Astrocyte of the cerebellum (primary cell): ENCODE results near the gene DACT1.

Source experiments
- DNase-seq: peaks from one replicate; pipeline ENCODE4 v3.0.0-alpha.2; 2011; ENCODE audit warnings: low read depth
- H3K4me3 ChIP-seq: 2 replicates; pipeline ENCODE4 v1.5.1; 2011; ENCODE audit warnings: mild to moderate bottlenecking, low read depth, low read length, moderate library complexity
- in situ Hi-C: cut with HindIII; loops from 2 replicates; pipeline ENCODE4 v1.10.0; 2017; ENCODE audit warnings: low sequenced_read_pairs
- TF ChIP-seq, protein P1 (sequence below): IDR thresholded peaks from 2 replicates; pipeline ENCODE4 v1.5.1; 2012; ENCODE audit warnings: low read length, low read depth, moderate library complexity, mild to moderate bottlenecking; ENCODE audit errors: missing control alignments

Gene DACT1

GRCh38 chr14:58663494-58664111 is 25.8 kb downstream of the DACT1 start:
- TF ChIP-seq, protein P1, sequence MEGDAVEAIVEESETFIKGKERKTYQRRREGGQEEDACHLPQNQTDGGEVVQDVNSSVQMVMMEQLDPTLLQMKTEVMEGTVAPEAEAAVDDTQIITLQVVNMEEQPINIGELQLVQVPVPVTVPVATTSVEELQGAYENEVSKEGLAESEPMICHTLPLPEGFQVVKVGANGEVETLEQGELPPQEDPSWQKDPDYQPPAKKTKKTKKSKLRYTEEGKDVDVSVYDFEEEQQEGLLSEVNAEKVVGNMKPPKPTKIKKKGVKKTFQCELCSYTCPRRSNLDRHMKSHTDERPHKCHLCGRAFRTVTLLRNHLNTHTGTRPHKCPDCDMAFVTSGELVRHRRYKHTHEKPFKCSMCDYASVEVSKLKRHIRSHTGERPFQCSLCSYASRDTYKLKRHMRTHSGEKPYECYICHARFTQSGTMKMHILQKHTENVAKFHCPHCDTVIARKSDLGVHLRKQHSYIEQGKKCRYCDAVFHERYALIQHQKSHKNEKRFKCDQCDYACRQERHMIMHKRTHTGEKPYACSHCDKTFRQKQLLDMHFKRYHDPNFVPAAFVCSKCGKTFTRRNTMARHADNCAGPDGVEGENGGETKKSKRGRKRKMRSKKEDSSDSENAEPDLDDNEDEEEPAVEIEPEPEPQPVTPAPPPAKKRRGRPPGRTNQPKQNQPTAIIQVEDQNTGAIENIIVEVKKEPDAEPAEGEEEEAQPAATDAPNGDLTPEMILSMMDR, result no peak
- no peak overlapping the region for H3K4me3 ChIP-seq
- DNase-seq, result peak; percentile 76
- in situ Hi-C loops, result no loop called here

DNA sequence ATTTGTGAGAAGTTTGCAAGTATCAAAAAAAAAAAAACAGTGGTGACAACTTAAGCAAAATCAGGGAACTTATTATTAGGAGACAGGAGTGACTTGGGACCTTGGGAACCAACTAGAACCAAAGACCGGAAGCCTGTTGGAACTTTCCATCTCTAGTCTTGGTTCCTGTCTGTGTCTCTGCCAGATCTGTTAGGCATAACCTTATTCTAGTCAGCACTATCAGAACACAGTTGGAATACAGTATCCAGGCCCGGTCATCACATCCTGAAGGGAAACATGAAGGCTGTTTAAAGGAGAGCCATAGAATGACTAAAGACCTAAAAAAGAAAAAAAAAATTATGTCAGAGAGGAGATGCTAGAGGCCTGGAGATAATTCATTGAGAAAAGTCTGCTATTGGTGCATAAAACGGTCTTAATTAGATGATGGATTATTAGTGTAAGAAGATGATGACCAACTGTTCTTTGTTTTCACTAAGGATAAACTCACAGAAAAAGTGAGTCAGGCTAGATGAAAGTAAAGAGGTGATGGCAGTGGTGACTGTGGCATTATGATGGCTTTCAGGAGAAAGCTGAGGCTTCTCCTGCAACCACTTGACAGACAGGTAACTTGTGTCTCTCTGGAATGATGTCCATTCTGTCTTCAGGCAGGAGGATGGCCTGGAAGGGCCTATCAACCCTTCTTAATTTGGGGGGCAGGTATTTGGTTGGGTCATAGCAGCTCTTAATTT is 28.2 kb downstream of the DACT1 start:
- DNase-seq, result no peak
- TF ChIP-seq, protein P1, result no peak
- H3K4me3 ChIP-seq, result no peak overlapping the region
- in situ Hi-C loops, result no loop called here

- DNase-seq, result no peak
- in situ Hi-C loops, result no loop called here
- H3K4me3 ChIP-seq, result no peak overlapping the region
- TF ChIP-seq, protein P1, result no peak
Observed at GRCh38 chr14:58666737-58667136, 29.0 kb downstream of the DACT1 start.

DNA sequence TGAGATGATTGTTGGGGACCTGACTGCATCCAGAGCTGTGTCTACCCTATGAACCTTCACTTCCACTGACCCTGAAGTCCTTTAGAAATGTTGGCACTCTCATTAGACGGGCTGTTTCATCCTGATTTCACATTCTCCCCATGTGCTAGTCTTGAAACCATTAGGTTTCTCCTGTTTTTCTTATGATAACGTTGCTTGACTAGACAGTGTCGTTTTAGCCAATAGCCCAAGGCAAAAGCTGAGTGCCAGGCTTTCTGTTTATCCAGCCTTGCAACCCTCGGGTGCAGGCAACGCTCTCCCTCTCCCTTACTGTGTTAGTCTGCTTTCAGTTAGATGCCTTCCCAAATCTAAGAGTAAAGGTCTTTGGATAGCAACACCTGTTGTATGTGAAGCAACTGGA is 30.1 kb downstream of the DACT1 start:
- TF ChIP-seq, protein P1, result no peak

DNA sequence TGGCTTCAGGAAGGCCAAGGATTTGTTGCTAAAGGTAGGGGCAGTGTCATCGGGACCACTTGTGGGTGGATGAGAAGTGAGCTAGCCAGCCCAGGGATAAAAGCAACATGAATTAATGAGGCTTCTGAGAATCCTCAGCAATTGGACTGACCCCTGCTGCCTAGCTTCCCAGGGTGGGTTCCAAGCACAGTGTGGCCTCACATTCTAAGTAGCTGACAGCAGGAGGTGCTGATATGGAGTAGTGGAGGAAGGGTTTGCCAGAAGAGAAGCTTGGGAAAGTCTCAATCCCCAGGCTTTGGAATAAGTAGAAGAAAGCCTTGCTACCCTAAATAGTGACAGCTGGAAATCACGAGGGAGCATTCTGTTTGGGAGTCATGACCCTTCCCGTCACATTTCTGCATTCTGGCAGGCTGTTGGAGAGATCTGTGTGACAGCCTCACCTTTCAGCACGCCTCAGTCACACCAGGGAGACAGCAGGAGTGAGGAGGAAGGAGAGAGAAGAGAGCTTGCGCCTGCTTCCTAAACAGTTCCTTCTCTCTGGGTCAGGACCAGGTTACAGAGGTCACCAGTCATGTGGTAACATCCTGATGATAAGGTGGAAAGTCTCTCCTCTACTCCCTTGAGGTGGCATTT is 31.2 kb downstream of the DACT1 start:
- DNase-seq, result no peak
- TF ChIP-seq, protein P1, result no peak
- in situ Hi-C loops, result no loop called here
- H3K4me3 ChIP-seq, result no peak overlapping the region

More for the DNA sequence above, 30.1 kb downstream of the DACT1 start:
- H3K4me3 ChIP-seq, result no peak overlapping the region
- no peak for DNase-seq
- in situ Hi-C loops, result no loop called here

- TF ChIP-seq, protein P1, result no peak
- H3K4me3 ChIP-seq, result no peak overlapping the region
- no peak for DNase-seq
- in situ Hi-C loops, result no loop called here
Observed at GRCh38 chr14:58669556-58670200, 31.9 kb downstream of the DACT1 start.
